ENCODE results near the gene BARHL1.

DNA sequence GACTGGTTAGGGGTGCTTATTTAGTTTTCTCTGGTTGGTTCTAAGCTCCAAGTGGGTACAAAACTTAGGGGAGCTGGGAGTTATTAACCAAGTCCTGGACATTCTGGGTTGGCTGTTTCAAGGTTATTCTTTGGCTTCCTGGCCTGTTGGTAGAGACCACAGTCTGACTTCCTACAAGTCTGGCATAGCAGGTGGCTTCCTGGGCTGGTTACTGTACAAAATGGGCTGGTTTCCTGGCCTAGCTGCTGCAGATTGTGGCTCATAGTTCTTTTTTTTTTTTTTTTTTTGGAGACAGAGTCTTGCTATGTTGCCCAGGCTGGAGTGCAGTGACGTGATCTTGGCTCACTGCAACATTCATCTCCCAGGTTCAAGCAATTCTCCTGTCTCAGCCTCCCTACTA is 46.3 kb upstream of the BARHL1 start:
- TF ChIP-seq, protein P1, sequence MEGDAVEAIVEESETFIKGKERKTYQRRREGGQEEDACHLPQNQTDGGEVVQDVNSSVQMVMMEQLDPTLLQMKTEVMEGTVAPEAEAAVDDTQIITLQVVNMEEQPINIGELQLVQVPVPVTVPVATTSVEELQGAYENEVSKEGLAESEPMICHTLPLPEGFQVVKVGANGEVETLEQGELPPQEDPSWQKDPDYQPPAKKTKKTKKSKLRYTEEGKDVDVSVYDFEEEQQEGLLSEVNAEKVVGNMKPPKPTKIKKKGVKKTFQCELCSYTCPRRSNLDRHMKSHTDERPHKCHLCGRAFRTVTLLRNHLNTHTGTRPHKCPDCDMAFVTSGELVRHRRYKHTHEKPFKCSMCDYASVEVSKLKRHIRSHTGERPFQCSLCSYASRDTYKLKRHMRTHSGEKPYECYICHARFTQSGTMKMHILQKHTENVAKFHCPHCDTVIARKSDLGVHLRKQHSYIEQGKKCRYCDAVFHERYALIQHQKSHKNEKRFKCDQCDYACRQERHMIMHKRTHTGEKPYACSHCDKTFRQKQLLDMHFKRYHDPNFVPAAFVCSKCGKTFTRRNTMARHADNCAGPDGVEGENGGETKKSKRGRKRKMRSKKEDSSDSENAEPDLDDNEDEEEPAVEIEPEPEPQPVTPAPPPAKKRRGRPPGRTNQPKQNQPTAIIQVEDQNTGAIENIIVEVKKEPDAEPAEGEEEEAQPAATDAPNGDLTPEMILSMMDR (IDR thresholded peaks at IDR 0.05; ENCODE audit: extremely low read depth in 1 of 2, insufficient read depth in 1 of 2, low read depth in 1 of 2, low read length in 2 of 2), result no peak
- no peak for TF ChIP-seq EZH2 (IDR thresholded peaks at IDR 0.05; ENCODE audit: borderline replicate concordance, low read depth, low read length, severe bottlenecking)

Measured in endothelial cell of umbilical vein (primary cell).